HG02970 (cell line): ENCODE results near the gene IHH.

Experiments
- ATAC-seq: cut with Tn5 transposase; IDR thresholded peaks from one replicate; pipeline ENCODE4 v1.9.1; 2021; ENCODE audit warnings: mild to moderate bottlenecking, moderate library complexity, moderate number of reproducible peaks; ENCODE audit not compliant: unreplicated experiment, low FRiP score

Gene IHH

GRCh38 chr2:219022616-219023015 lies 38.1 kb downstream of the IHH start:
- ATAC-seq = no peak

DNA sequence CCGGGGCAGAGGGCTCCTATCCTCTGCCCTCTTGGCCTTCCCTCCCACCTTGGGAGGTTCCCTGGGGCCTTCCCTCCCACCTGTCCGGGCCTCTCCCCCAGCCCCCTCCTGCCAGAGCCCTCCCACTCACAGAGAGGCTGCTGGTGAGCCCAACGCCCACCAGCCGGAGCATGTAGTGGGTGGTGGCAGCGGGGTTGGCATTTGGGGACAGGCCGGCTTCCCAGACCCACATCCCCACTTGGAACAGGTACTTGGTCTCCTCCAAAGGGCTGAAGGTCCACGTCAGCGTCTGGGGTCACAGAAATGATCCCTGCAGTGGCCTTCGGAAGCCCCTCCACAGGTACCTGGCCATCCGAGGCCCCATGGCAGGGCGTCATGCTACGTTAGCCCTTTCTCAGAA lies 38.7 kb downstream of the IHH start:
- no peak for ATAC-seq

DNA sequence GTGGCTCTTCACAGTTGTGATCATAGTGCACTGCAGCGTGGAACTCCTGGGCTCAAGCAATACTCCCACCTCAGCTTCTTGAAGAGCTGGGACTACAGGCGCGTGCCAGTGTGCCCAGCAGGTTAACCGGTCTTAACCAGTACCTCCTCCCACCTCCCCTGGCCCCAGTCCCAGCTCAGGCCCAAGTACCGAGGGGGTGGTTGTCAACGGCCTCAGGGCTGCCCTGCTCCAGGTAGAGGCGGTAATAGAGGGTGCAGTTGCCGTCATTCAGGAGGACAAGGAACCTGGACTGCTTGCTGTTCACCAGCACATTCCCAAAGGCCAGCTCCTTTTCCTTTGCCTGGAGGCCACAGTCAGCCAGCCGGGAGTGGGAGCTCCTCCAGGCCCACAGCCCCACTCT lies 39.1 kb downstream of the IHH start:
- no peak for ATAC-seq

- no peak for ATAC-seq
Measured at GRCh38 chr2:219020604-219021365, 39.9 kb downstream of the IHH start.

- ATAC-seq = no peak
Measured at GRCh38 chr2:219019436-219019835, 41.3 kb downstream of the IHH start.

DNA sequence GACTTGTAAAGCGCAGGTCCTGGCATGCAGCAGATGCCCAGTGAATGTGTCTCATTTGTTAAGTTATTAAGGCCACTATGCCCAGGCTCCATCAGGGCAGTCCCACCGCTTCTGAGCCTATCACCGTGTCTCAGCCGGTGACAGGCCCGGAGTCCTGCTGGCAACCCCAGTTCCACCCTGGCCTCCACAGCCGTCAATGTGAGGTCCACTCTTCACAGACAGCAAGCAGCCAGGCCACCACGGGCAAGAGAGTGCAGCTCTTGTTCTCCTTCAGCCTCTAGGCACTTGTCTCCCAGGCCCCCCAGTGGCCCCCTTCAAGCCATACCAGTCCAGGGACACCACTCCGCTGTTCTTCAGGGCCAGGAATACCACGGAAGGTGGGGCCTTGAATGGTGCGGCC lies 42.0 kb downstream of the IHH start:
- no peak for ATAC-seq

- ATAC-seq = no peak
Measured at GRCh38 chr2:219018286-219018685, 42.4 kb downstream of the IHH start.

DNA sequence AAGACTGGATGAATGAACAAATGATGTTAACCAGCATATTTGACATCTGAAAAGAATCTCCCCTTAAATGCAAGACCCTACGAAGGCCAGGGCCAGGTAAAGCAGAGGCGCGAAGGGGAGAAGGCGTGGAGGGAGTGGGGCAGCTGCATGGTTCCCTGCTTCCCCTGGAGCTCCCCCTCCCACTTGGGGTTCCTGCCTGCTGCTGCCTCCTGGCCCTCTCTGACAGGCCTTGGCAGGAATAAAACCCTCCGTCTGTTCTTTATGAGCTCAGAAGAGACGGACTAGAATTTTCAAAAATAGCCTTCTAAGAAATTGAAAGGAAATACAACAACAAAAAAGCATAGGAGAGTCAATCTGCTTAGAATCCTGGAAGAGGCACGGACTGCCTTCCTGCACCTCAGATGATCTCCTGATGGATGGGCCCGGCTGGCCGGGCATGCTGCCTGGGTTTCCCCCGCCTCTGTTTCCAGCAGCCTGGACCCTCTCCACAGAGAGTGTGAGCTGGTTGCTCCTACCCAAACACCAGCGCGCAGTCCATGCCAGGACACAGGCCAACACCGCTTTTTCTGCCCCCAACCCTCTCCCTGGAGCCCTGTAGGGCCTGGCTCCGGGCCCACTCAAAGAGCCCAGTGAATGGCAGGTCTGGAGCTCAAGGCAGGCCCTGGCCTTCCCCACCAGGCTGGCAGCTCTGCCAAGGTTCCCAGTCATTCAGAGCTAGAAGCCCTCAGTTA lies 43.4 kb downstream of the IHH start:
- ATAC-seq = no peak

DNA sequence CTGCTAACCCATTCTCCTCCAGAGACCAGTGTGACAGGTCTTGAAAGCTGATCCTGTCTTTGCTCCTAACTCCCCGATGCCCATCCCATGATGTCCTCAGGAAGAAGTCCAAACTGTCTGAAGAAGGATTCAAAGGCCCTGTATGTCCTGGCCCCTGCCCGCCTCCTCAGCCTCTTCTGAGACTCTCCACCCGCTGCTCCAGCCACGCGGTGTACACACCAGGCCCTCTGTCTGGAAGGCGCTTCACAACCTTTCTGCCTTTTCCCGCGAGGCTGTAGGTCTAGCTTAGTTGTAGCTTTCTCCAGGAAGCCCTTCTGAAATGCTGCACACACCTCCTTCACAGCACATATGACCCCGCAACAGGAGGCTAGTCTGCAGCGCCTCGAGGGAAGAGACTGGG lies 44.0 kb downstream of the IHH start:
- ATAC-seq = no peak

GRCh38 chr2:219010873-219011272 lies 49.8 kb downstream of the IHH start:
- no peak for ATAC-seq

DNA sequence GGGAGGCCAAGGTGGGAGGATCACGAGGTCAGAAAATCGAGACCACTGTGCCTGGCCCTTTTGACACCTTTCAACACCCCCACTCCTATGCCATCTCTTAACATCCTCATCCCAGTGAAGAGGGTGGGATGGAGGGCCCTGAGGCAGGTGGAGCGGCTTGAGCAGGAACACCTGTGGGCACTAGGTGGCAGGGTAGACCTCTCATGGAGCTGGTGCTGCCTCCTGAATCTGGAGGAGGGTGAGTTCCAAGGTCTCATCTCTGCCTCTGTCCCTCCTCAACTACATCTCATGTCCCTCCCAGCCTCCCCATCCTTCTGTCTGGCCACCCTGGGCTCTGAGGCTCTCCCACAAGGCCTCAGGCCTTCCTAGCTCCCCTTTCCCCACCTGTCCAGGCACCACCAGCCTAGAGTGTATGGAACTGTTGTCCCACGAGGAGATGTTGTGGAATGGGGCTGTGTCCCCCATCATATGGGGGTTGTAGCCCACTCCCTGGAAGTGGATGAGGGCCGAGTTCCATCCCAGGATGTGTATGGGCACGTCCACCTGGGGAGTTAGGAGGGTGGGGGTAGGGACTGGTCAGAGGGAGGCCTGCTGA lies 50.5 kb downstream of the IHH start:
- ATAC-seq = no peak

DNA sequence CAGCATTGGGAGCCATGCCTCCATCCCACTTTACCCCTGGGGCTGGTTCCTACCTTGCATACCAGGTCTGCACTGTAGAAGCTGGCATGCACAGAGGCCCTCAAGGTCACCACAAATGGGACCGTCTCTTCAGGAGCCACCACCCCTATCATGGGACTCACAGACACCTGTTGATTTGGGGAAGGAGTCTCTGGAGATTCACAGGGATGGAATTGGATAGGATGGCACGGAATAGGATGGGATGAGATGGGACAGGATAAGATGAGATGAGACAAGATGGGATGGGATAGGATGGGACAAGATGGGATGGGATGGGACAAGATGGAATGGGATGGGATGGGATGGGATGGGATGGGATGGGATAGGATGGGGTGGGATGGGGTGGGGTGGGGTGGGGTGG lies 51.4 kb downstream of the IHH start:
- no peak for ATAC-seq
